GM13977 (cell line): ENCODE results near the gene PRM3.
A peak's percentile ranks its signal among the peaks of the same experiment; 100 is the strongest.

ENCODE experiments used
- DNase-seq: peaks from one replicate; pipeline ENCODE4 v3.0.0; 2012; ENCODE audit warnings: low spot score
- in situ Hi-C: fragments of 300-500 bp; cut with MboI; formaldehyde crosslinking; loops from one replicate; pipeline ENCODE4 v1.12.0; 2022; ENCODE audit warnings: low sequenced_read_pairs, low pct_unique_long_range_greater_than_20kb, mixed read lengths, inconsistent platforms; ENCODE audit not compliant: unreplicated experiment
- TF ChIP-seq, protein P1 (sequence below): IDR thresholded peaks from 2 replicates; pipeline ENCODE4 v1.5.1; 2012; ENCODE audit warnings: mild to moderate bottlenecking, control low read depth; ENCODE audit not compliant: insufficient read depth; ENCODE audit errors: extremely low read depth, missing control alignments

Gene PRM3

DNA sequence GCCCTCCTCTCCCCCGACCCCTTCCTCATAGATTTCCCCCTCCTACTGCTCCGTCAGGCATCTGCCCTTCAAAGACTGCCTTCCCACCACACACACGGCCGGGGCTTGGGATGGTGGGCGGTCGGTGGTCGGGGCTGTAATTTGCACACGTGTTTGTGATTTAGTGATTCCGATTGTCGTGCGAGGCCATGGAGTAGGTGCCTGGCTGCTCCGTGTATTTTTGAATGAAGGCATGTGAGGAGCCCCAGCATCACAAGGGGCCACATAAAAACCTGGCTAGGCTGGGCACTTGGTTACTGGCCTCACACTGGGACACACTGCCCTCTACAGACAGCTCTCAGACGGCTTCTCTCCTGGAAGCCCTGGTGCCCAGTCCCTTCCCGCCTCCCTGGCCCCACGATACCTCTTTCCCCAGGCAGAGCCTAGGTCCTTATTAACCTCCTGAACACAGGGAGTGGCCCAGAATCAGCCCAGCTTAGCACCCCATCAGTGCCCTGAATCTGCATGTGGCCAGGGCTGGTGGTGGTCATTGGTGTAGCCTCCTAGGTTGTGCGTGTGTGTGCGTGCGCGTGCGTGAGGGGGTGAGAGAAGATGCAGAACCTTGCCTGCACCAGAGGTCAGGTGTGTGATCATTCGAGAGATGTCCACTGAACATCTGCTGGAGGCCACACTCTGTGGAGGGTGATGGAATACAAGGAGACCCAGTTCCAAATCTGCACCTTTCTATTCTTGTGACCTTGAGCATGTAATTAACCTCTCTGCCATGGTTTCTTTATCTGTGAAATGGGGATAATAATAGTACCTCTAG lies 16.1 kb downstream of the PRM3 start:
- peak; percentile 74 for DNase-seq
- TF ChIP-seq, protein P1, sequence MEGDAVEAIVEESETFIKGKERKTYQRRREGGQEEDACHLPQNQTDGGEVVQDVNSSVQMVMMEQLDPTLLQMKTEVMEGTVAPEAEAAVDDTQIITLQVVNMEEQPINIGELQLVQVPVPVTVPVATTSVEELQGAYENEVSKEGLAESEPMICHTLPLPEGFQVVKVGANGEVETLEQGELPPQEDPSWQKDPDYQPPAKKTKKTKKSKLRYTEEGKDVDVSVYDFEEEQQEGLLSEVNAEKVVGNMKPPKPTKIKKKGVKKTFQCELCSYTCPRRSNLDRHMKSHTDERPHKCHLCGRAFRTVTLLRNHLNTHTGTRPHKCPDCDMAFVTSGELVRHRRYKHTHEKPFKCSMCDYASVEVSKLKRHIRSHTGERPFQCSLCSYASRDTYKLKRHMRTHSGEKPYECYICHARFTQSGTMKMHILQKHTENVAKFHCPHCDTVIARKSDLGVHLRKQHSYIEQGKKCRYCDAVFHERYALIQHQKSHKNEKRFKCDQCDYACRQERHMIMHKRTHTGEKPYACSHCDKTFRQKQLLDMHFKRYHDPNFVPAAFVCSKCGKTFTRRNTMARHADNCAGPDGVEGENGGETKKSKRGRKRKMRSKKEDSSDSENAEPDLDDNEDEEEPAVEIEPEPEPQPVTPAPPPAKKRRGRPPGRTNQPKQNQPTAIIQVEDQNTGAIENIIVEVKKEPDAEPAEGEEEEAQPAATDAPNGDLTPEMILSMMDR: peak; percentile 68
- in situ Hi-C loops: loop anchor here (10.0 kb wide), 1 partner anchor 293 kb away; no protein-coding TSS in a partner anchor

GRCh38 chr16:11256661-11257130 lies 16.7 kb downstream of the PRM3 start:
- TF ChIP-seq, protein P1: no peak
- no peak for DNase-seq
- in situ Hi-C loops: loop anchor here (10.0 kb wide), 1 partner anchor 292 kb away; no protein-coding TSS in a partner anchor

DNA sequence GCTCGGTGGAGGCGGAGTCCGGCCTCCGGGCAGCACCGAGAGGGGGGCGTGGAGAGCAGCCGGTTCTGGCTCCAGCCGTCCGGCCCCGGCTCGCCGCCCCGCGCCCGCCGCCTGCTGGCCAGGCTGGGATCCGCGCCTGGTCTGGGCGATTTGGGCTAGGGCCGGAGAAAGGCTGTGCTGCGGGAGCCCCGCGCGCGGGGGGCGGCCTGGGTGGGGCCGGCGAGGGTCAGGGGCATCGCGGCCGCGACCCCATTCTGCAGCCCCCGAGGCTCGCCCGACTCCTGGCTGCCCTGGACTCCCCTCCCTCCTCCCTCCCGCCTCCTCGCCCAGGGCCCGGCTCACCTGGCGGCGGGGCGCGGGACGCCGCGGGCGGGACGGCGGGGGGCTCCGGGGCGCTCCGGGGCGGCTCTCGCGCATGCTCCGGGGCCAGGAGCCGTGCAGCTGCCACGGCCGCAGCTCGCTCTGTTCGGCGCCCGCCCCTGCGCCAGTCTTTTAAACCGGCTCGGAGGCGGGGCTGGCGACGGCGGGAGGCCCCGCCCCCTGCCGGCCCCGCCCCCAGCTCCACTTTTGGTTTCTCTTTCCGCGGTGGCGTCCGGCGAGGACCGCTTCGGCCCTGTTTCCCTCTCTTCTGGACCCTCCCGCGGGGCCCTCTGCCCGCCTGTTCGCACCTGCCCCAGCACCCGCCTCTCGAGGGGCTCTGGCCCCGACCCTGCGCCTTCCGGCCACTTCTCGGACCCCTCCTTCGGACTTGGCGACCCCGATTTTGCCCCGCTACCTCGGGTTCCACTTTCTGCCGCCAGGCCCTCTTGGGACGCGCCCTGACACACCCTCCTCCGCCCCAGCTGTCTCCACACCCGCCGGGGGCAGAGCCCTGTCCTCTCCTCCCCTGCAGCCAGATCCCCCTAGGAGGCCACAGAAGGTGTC lies 17.4 kb downstream of the PRM3 start, which contains the start of gene SOCS1:
Gene SOCS1, minus strand, starts transcription at position 468 of the 924 bp plus-strand sequence. CDS start 726 bp downstream, outside the sequence.
- in situ Hi-C loops: loop anchor here (10.0 kb wide), 1 partner anchor 291 kb away; no protein-coding TSS in a partner anchor
- TF ChIP-seq, protein P1: peak; percentile 91

GRCh38 chr16:11254913-11255736 lies 18.3 kb downstream of the PRM3 start:
- peak; percentile 69 for DNase-seq

More for the DNA sequence above, 17.4 kb downstream of the PRM3 start, which contains the start of gene SOCS1:
- DNase-seq: peak; percentile 95

DNA sequence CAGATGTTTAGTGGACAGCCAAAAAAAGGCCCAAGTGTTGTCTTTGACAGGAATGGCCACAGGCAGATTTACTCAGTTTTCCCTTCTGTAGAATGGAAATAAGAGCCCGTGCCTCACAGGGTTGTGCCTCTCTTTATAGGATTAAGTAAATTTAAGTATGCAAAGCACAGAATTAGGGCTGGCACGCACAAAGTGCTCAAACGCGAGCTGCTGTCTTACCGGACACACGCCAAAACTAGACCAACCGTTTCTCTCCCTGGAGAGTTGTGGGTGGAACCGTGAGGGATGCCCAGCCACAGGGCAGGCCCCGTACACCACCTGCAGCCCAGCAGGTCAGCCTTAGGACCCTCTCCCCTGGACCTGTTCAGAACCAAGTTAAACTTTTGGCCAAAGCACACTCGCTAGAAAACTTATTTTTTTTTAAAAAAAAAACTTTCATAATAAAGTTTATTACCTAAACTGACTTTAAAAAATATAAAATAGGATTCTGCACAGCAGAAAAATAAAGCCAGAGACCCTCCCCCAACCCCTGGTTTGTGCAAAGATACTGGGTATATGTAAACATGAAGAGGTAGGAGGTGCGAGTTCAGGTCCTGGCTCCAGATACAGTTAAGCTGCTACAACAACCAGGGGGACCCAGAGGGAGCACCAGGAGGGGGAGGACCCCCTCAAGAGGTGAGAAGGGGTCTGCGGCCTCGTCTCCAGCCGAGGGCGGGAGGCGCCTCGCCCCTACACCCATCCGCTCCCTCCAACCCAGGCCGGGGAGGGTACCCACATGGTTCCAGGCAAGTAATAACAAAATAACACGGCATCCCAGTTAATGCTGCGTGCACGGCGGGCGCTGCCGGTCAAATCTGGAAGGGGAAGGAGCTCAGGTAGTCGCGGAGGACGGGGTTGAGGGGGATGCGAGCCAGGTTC lies 19.2 kb downstream of the PRM3 start:
- no peak for DNase-seq
- TF ChIP-seq, protein P1: no peak
- in situ Hi-C loops: loop anchor here (10.0 kb wide), 1 partner anchor 289 kb away; no protein-coding TSS in a partner anchor

More at GRCh38 chr16:11254913-11255736, 18.3 kb downstream of the PRM3 start:
- TF ChIP-seq, protein P1: peak; percentile 46
- in situ Hi-C loops: loop anchor here (10.0 kb wide), 1 partner anchor 290 kb away; no protein-coding TSS in a partner anchor
